H1 (cell line): Measurements from ENCODE around the gene PRPF39. TPM values are rescaled to one million over a fixed set of nuclear protein-coding genes. Genes with fewer than 3 reads are reported as not detected.

Experiments
- CTCF ChIA-PET: fragments of 300-600 bp; sonication (Branson Sonifier 250); formaldehyde crosslinking; loops from one replicate; lab custom pipeline; 2021; ENCODE audit not compliant: partially characterized antibody; lab: Charles Lee
- POLR2A ChIA-PET: fragments of 300-600 bp; sonication (Branson Sonifier 250); formaldehyde crosslinking; loops from one replicate; lab custom pipeline; 2021; ENCODE audit warnings: inconsistent platforms; ENCODE audit not compliant: partially characterized antibody; lab: Charles Lee
- DNase-seq, 2 experiments: peaks; one replicate each; pipeline versions ENCODE4 v3.0.0 to v3.0.0-alpha.2; 2010 to 2022; ENCODE audit warnings: low spot score in 2 of 2, low read depth in 1 of 2, mixed read lengths in 1 of 2
- FAIRE-seq: peaks from 2 replicates; lab custom pipeline; 2011; peaks lifted over from hg19 to GRCh38; lab: Jason Lieb, UNC
- H2AFZ ChIP-seq: 2 replicates; pipeline ENCODE4 v1.8.1; 2012; ENCODE audit warnings: low read length, inconsistent platforms
- H2AK5ac ChIP-seq: 2 replicates; pipeline ENCODE4 v1.6.1; 2013; ENCODE audit warnings: low read depth, low read length
- H2BK120ac ChIP-seq: replicated peaks from 2 replicates; pipeline ENCODE3; 2013; ENCODE audit warnings: low read depth, low read length, inconsistent platforms
- H2BK12ac ChIP-seq: 2 replicates; pipeline ENCODE4 v1.6.1; 2013; ENCODE audit warnings: low read depth, low read length
- H2BK15ac ChIP-seq: 2 replicates; pipeline ENCODE4 v1.6.1; 2013; ENCODE audit warnings: low read length
- H2BK20ac ChIP-seq: 2 replicates; pipeline ENCODE4 v1.6.1; 2013; ENCODE audit warnings: low read length
- H2BK5ac ChIP-seq: 2 replicates; pipeline ENCODE4 v1.6.1; 2013; ENCODE audit warnings: low read depth, low read length
- H3K14ac ChIP-seq: 2 replicates; pipeline ENCODE4 v1.6.1; 2013; ENCODE audit warnings: inconsistent platforms; ENCODE audit not compliant: insufficient read length
- H3K18ac ChIP-seq: 2 replicates; pipeline ENCODE4 v1.6.1; 2013; ENCODE audit warnings: low read length; ENCODE audit errors: extremely low read depth
- H3K23ac ChIP-seq: 2 replicates; pipeline ENCODE4 v1.6.1; 2013; ENCODE audit warnings: inconsistent platforms; ENCODE audit not compliant: insufficient read length
- H3K23me2 ChIP-seq: 2 replicates; pipeline ENCODE4 v1.6.1; 2013; ENCODE audit warnings: low read depth, low read length
- H3K27ac ChIP-seq: 2 replicates; pipeline ENCODE4 v1.6.1; 2011; ENCODE audit warnings: low read depth, low read length, inconsistent platforms
- H3K27me3 ChIP-seq, 4 experiments: replicated peaks in 1 of 4; 1 replicate in 1 of 4; 2 replicates in 3 of 4; pipeline versions ENCODE4 v1.6.1 to v1.8.1; 2011 to 2013; ENCODE audit warnings: low read length in 3 of 4, mild to moderate bottlenecking in 3 of 4, inconsistent platforms in 2 of 4, mixed read lengths in 2 of 4, moderate library complexity in 1 of 4; ENCODE audit not compliant: control insufficient read depth in 3 of 4, insufficient read depth in 3 of 4; ENCODE audit errors: extremely low read depth in 1 of 4
- H3K36me3 ChIP-seq, 4 experiments: 2 replicates each; pipeline versions ENCODE4 v1.6.1 to v1.8.1; 2011 to 2013; ENCODE audit warnings: mild to moderate bottlenecking in 4 of 4, low read length in 3 of 4, moderate library complexity in 2 of 4, control low read depth in 1 of 4, inconsistent platforms in 1 of 4; ENCODE audit not compliant: insufficient read depth in 4 of 4, control insufficient read depth in 2 of 4
- H3K4ac ChIP-seq: replicated peaks from 2 replicates; pipeline ENCODE3; 2013; ENCODE audit warnings: low read length, low read depth, mixed read lengths, inconsistent platforms; ENCODE audit not compliant: insufficient read length
- H3K4me1 ChIP-seq, 4 experiments: replicated peaks in 1 of 4; 1 replicate in 1 of 4; 2 replicates in 3 of 4; pipeline versions ENCODE4 v1.6.1 to v1.8.1; 2011 to 2013; ENCODE audit warnings: low read length in 3 of 4, inconsistent platforms in 2 of 4, mixed read lengths in 1 of 4; ENCODE audit not compliant: insufficient read depth in 4 of 4, control insufficient read depth in 3 of 4
- H3K4me2 ChIP-seq, 2 experiments: 2 replicates each; pipeline versions ENCODE4 v1.6.1 to v1.8.1; 2011 to 2013; ENCODE audit warnings: low read depth in 2 of 2, low read length in 2 of 2, control low read depth in 1 of 2, inconsistent platforms in 1 of 2, mild to moderate bottlenecking in 1 of 2; ENCODE audit not compliant: insufficient read depth in 1 of 2
- H3K4me3 ChIP-seq, 4 experiments: fragments of 200-600, 300-600 bp in 1 of 4; sonication (generic), shearing (Covaris generic), sonication (Bioruptor Twin) in 1 of 4; 2 replicates each; pipeline versions ENCODE4 v1.5.1 to v1.8.1; 2011 to 2016; ENCODE audit warnings: low read length in 4 of 4, low read depth in 3 of 4, control low read depth in 2 of 4, inconsistent platforms in 2 of 4, mild to moderate bottlenecking in 2 of 4, mixed read lengths in 1 of 4, moderate library complexity in 1 of 4; ENCODE audit not compliant: insufficient read depth in 2 of 4; ENCODE audit errors: extremely low read depth in 1 of 4
- H3K56ac ChIP-seq: replicated peaks from 2 replicates; pipeline ENCODE3; 2013; ENCODE audit warnings: low read depth, mild to moderate bottlenecking, mixed read lengths, low read length, inconsistent platforms; ENCODE audit not compliant: insufficient read length
- H3K79me1 ChIP-seq: 2 replicates; pipeline ENCODE4 v1.6.1; 2013; ENCODE audit warnings: low read depth, low read length, control low read depth
- H3K79me2 ChIP-seq, 2 experiments: 2 replicates each; pipeline versions ENCODE4 v1.6.1 to v1.8.1; 2012 to 2013; ENCODE audit warnings: low read length in 2 of 2, mild to moderate bottlenecking in 2 of 2, inconsistent platforms in 1 of 2; ENCODE audit not compliant: insufficient read depth in 2 of 2, control insufficient read depth in 1 of 2
- H3K9ac ChIP-seq, 4 experiments: replicated peaks in 1 of 4; 1 replicate in 1 of 4; 2 replicates in 3 of 4; pipeline versions ENCODE4 v1.6.1 to v1.8.1; 2011 to 2013; ENCODE audit warnings: low read depth in 3 of 4, low read length in 3 of 4, control low read depth in 2 of 4, mild to moderate bottlenecking in 2 of 4, moderate library complexity in 2 of 4, inconsistent platforms in 1 of 4; ENCODE audit errors: extremely low read depth in 1 of 4
- H3K9me3 ChIP-seq, 2 experiments: 2 replicates each; pipeline versions ENCODE4 v1.6.1 to v1.8.1; 2012 to 2013; ENCODE audit warnings: mild to moderate bottlenecking in 2 of 2, moderate library complexity in 2 of 2, control low read depth in 1 of 2, inconsistent platforms in 1 of 2, low read depth in 1 of 2, low read length in 1 of 2, mixed read lengths in 1 of 2; ENCODE audit not compliant: insufficient read depth in 2 of 2
- H4K20me1 ChIP-seq, 2 experiments: replicated peaks in 1 of 2; 2 replicates each; pipeline versions ENCODE3 to v1.8.1; 2011 to 2013; ENCODE audit warnings: inconsistent platforms in 2 of 2, low read length in 2 of 2, mild to moderate bottlenecking in 1 of 2; ENCODE audit not compliant: insufficient read depth in 2 of 2, control insufficient read depth in 1 of 2
- H4K5ac ChIP-seq: 2 replicates; pipeline ENCODE4 v1.6.1; 2013; ENCODE audit warnings: low read length, low read depth, mixed read lengths, inconsistent platforms; ENCODE audit not compliant: insufficient read length
- H4K8ac ChIP-seq: 2 replicates; pipeline ENCODE4 v1.8.0; 2013; ENCODE audit warnings: mild to moderate bottlenecking, moderate library complexity, low read length, inconsistent platforms; ENCODE audit not compliant: insufficient read depth; ENCODE audit errors: extremely low read depth
- H4K91ac ChIP-seq: replicated peaks from 2 replicates; pipeline ENCODE3; 2013; ENCODE audit warnings: low read length, mixed read lengths, inconsistent platforms; ENCODE audit not compliant: insufficient read length
- ASH2L ChIP-seq: fragments of 200-600, 300-600 bp; sonication (generic); IDR thresholded peaks from one replicate; pipeline ENCODE4 v1.7.1; 2017; ENCODE audit warnings: low read length
- EP300 ChIP-seq, 2 experiments: IDR thresholded peaks; 1 replicate in 1 of 2; 2 replicates in 1 of 2; pipeline ENCODE4 v1.6.1; 2011 to 2012; ENCODE audit warnings: low read depth in 2 of 2, low read length in 2 of 2, mild to moderate bottlenecking in 2 of 2, borderline replicate concordance in 1 of 2, inconsistent platforms in 1 of 2, moderate library complexity in 1 of 2
- RBBP5 ChIP-seq: IDR thresholded peaks from 2 replicates; pipeline ENCODE4 v1.7.1; 2012; ENCODE audit warnings: low read depth, mild to moderate bottlenecking, inconsistent platforms, low read length, moderate library complexity, borderline replicate concordance
- SIX5 ChIP-seq: IDR thresholded peaks from 2 replicates; pipeline ENCODE4 v1.6.1; 2011; ENCODE audit warnings: mild to moderate bottlenecking, low read depth, low read length
- WGBS, 2 experiments: shearing (Covaris generic) in 1 of 2; methylation state at CpG; one replicate each; pipeline versions ENCODE4 v1.1.6 to v1.1.7; 2013 to 2015; ENCODE audit warnings: low lambda C conversion rate in 2 of 2, mixed read lengths in 2 of 2, inconsistent platforms in 1 of 2, low coverage in 1 of 2, missing lambda C conversion rate in 1 of 2; ENCODE audit not compliant: insufficient replicate concordance in 2 of 2, insufficient coverage in 1 of 2, insufficient read length in 1 of 2; ENCODE audit errors: extremely low coverage in 1 of 2, missing lambda C conversion rate in 1 of 2; 5-methylcytosine and 5-hydroxymethylcytosine counted together
- polyA plus RNA-seq, 7 experiments: library from polyadenylated mRNA; depleted of rRNA in 3 of 7; stranded (reverse) in 5 of 7; unstranded in 2 of 7; fragments of >200 nt in 5 of 7; fragments of 200-250 nt in 2 of 7; gene quantifications; 1 replicate in 5 of 7; 2 replicates in 1 of 7; 4 replicates in 1 of 7; pipeline versions ENCODE4 v1.2.1 to v1.2.3, GENCODE V29; 2011 to 2013; ENCODE audit warnings: missing spikeins in 2 of 7, mixed read lengths in 2 of 7
- total RNA-seq: library from RNA; stranded (reverse); fragmentation: NEBNext Ultra II Directional; extraction: Animal tissue kit (Norgen Biotek cat#: 25700); gene quantifications from 2 replicates; pipeline ENCODE4 v1.2.1, GENCODE V29; 2021

PRPF39 gene
- total and polyA plus RNA-seq, 2 of the 8 experiments (the other 6 are each of a cell fraction or from before 2014, with no cell fraction given) = 22.4 to 43.3 TPM

DNA sequence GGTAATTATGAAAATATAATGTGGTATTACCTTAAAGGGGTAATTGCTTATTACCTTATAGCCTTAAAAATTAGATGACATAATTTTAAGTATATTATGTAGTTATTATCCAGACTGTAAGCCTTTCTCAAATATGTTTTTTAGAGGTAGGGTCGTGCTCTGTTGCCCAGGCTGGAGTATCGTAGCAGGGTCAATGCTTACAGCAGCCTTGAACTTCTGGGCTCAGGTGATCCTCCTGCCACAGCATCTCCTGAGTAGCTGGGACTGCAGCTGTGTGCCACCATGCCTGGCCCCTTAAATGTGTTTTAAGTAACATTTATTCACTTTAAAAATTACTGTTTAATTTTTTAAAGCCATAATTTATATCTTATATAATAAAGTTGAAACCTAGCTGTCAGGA is 10.4 kb downstream of the PRPF39 start:
- no peaks in the 10 kb centered on the region for H3K9me3 ChIP-seq
- no peak overlapping the region for H2AFZ ChIP-seq
- CTCF ChIA-PET = interaction anchor here (1.4 to 1.7 kb wide), 2 partner anchors 35 to 181 kb away, joined by 3 to 4 read pairs; no protein-coding TSS in a partner anchor
- H3K4ac ChIP-seq = no peak overlapping the region
- no peaks in the 10 kb centered on the region; the same call in 1 of the 2 replicates for H3K79me1 ChIP-seq
- no peak overlapping the region for H2BK5ac ChIP-seq
- H3K23me2 ChIP-seq = no peaks in the 10 kb centered on the region
- H3K18ac ChIP-seq = no peak overlapping the region
- no peak overlapping the region for H2BK12ac ChIP-seq
- FAIRE-seq (no peak), DNase-seq (no peak)
- H3K9ac ChIP-seq = no peak overlapping the region
- no peak overlapping the region for H2AK5ac ChIP-seq
- no peak overlapping the region for H2BK120ac ChIP-seq
- H3K79me2 ChIP-seq = peaks cover 7 to 59% of the 10 kb centered on the region in 2 experiments; a peak in 3 of 4 replicates
- H2BK15ac ChIP-seq = no peak overlapping the region
- TF ChIP-seq EP300 (IDR thresholded peaks at IDR 0.05; ENCODE audit: borderline replicate concordance in 1 of 2, low read depth in 2 of 2, low read length in 2 of 2) (no peak), RBBP5 (no peak), ASH2L (no peak), SIX5 (no peak)
- TF ChIP-seq, all 59 proteins: peak for 0
- no peak overlapping the region for H4K91ac ChIP-seq
- no peak overlapping the region for H3K14ac ChIP-seq
- no peak overlapping the region for H4K8ac ChIP-seq
- H3K4me1 ChIP-seq = no peaks in the 10 kb centered on the region
- H2BK20ac ChIP-seq = no peak overlapping the region
- no peak overlapping the region for H4K5ac ChIP-seq
- peaks cover 3 to 35% (median 15%) of the 10 kb centered on the region in 4 experiments; a peak in 7 of 8 replicates for H3K36me3 ChIP-seq
- POLR2A ChIA-PET = no interaction called here
- no peak overlapping the region for H3K23ac ChIP-seq
- H3K4me2 ChIP-seq = no peak overlapping the region
- H3K27ac ChIP-seq = no peak overlapping the region
- H4K20me1 ChIP-seq = peaks cover 7% of the 10 kb centered on the region in 2 experiments
- H3K4me3 ChIP-seq = no peak overlapping the region
- H3K27me3 ChIP-seq = no peaks in the 10 kb centered on the region
- 90% methylated on average over 2 of the region's 2 CpGs; no CpG with 5 or more reads in 1 of the 2 experiments for WGBS, 2 experiments
- no peak overlapping the region for H3K56ac ChIP-seq
